NCI-H524 treated with DMSO at 0.1 percent for 48 hours (cell line): ENCODE results near the gene ENO2.
"Not testable (repeated sequence)": the region's sequence is repeated elsewhere in the genome, so short reads cannot be mapped to it uniquely, and the experiment has no call there.

Experiments
- DNase-seq: peaks from one replicate; lab custom pipeline; 2025; lab: John Stamatoyannopoulos, UW

ENO2 gene

GRCh38 chr12:6886206-6886999 lies 28.0 kb upstream of the ENO2 start:
- not testable (repeated sequence) for DNase-seq

- no peak for DNase-seq
These were observed 26.9 kb upstream of the ENO2 start for GRCh38 chr12:6887460-6887859.

- no peak for DNase-seq
These were observed 26.0 kb upstream of the ENO2 start for GRCh38 chr12:6888360-6888759.

GRCh38 chr12:6888794-6889193 lies 25.6 kb upstream of the ENO2 start:
- not testable (repeated sequence) for DNase-seq

GRCh38 chr12:6889775-6890573 lies 24.4 kb upstream of the ENO2 start:
- DNase-seq = not testable (repeated sequence)

GRCh38 chr12:6890789-6891645 lies 23.4 kb upstream of the ENO2 start:
- peak; percentile 53 for DNase-seq

GRCh38 chr12:6891646-6892001 lies 22.8 kb upstream of the ENO2 start:
- DNase-seq = no peak

GRCh38 chr12:6892683-6893082 lies 21.7 kb upstream of the ENO2 start:
- not testable (repeated sequence) for DNase-seq

GRCh38 chr12:6894321-6894720 lies 20.1 kb upstream of the ENO2 start:
- no peak for DNase-seq

GRCh38 chr12:6896846-6897435 lies 17.4 kb upstream of the ENO2 start:
- DNase-seq = no peak

GRCh38 chr12:6899427-6899826 lies 15.0 kb upstream of the ENO2 start:
- no peak for DNase-seq

- DNase-seq = no peak
These were observed 14.4 kb upstream of the ENO2 start for GRCh38 chr12:6899837-6900519.

- DNase-seq = no peak
These were observed 11.9 kb upstream of the ENO2 start for GRCh38 chr12:6902448-6902847.

GRCh38 chr12:6903722-6904121 lies 10.7 kb upstream of the ENO2 start:
- DNase-seq = no peak

- DNase-seq = peak; percentile 83
These were observed 9.8 kb upstream of the ENO2 start, which contains the start of gene LRRC23 for GRCh38 chr12:6904280-6905276. LRRC23 (plus strand) TSS chr12:6904822; CDS start chr12:6905634, 812 bp downstream.

GRCh38 chr12:6905414-6906040 lies 8.9 kb upstream of the ENO2 start:
- DNase-seq = no peak

- not testable (repeated sequence) for DNase-seq
These were observed 6.2 kb upstream of the ENO2 start for GRCh38 chr12:6908141-6908540.

- DNase-seq = no peak
These were observed 4.8 kb upstream of the ENO2 start for GRCh38 chr12:6909421-6910145.
